B cell (primary cell): ENCODE data around the gene FBXO41. TPM values are rescaled to one million over a fixed set of nuclear protein-coding genes. Genes with fewer than 3 reads are reported as not detected.

Source experiments
- ATAC-seq: fragments of 200-7000 bp; cut with Tn5 transposase; one replicate; pipeline ENCODE4 v1.10.0; 2021; ENCODE audit warnings: low read depth, mild to moderate bottlenecking, moderate number of reproducible peaks, moderate library complexity
- CTCF ChIA-PET: fragments of 350-600 bp; sonication (Branson Sonifier 250); formaldehyde crosslinking; loops from one replicate; lab custom pipeline; 2021; ENCODE audit warnings: antibody characterized with exemption, inconsistent platforms; lab: Charles Lee
- POLR2A ChIA-PET: fragments of 350-600 bp; sonication (Branson Sonifier 250); formaldehyde crosslinking; loops from one replicate; lab custom pipeline; 2021; ENCODE audit warnings: antibody characterized with exemption; lab: Charles Lee
- DNase-seq: peaks from one replicate; pipeline ENCODE4 v3.0.0; 2013
- H2AFZ ChIP-seq: 2 replicates; pipeline ENCODE4 v1.6.1; 2012; ENCODE audit warnings: mild to moderate bottlenecking, low read depth, low read length; ENCODE audit not compliant: insufficient read depth, poor library complexity, severe bottlenecking
- H3K27ac ChIP-seq, 2 donors: 1 replicate in 1 of 2; 2 replicates in 1 of 2; pipeline ENCODE4 v1.5.1; 2012 to 2013; ENCODE audit warnings: low read length in 2 of 2, mild to moderate bottlenecking in 2 of 2, moderate library complexity in 1 of 2
- H3K27me3 ChIP-seq, 4 experiments: fragments of 200-600 bp in 1 of 4; sonication (generic) in 1 of 4; replicated peaks in 1 of 4; 1 replicate in 2 of 4; 2 replicates in 2 of 4; pipeline versions ENCODE4 v1.6.1 to v1.7.0; 2013 to 2016; ENCODE audit warnings: low read length in 3 of 4, mild to moderate bottlenecking in 2 of 4, mixed read lengths in 1 of 4, moderate library complexity in 1 of 4; ENCODE audit not compliant: insufficient read depth in 4 of 4, control insufficient read depth in 3 of 4; ENCODE audit errors: control extremely low read depth in 1 of 4
- H3K36me3 ChIP-seq, 2 experiments: replicated peaks in 1 of 2; 1 replicate in 1 of 2; 2 replicates in 1 of 2; pipeline versions ENCODE4 v1.6.1 to v1.7.1; 2013; ENCODE audit warnings: low read length in 1 of 2; ENCODE audit not compliant: insufficient read depth in 2 of 2, control insufficient read depth in 1 of 2; ENCODE audit errors: control extremely low read depth in 1 of 2, extremely low read depth in 1 of 2
- H3K4me1 ChIP-seq, 2 donors: fragments of 200-600 bp in 1 of 2; sonication (generic) in 1 of 2; 1 replicate in 1 of 2; 2 replicates in 1 of 2; pipeline versions ENCODE4 v1.5.1 to v1.6.1; 2013 to 2017; ENCODE audit warnings: low read length in 2 of 2; ENCODE audit not compliant: control insufficient read depth in 2 of 2, insufficient read depth in 2 of 2
- H3K4me2 ChIP-seq: replicated peaks from 2 replicates; pipeline ENCODE3; 2012; ENCODE audit warnings: mild to moderate bottlenecking, low read depth, low read length; ENCODE audit not compliant: poor library complexity, severe bottlenecking
- H3K4me3 ChIP-seq, 5 experiments: fragments of 200-600 bp in 1 of 5; sonication (generic) in 1 of 5; 1 replicate in 3 of 5; 2 replicates in 2 of 5; pipeline versions ENCODE4 v1.5.1 to v1.7.0; 2011 to 2016; ENCODE audit warnings: low read length in 4 of 5, mild to moderate bottlenecking in 4 of 5, low read depth in 2 of 5, control low read depth in 1 of 5, moderate library complexity in 1 of 5; ENCODE audit not compliant: insufficient read depth in 1 of 5; ENCODE audit errors: control extremely low read depth in 1 of 5, extremely low read depth in 1 of 5
- H3K79me2 ChIP-seq: fragments of 200-600 bp; sonication (generic); one replicate; pipeline ENCODE4 v1.6.0; 2016; ENCODE audit warnings: low read length; ENCODE audit not compliant: control insufficient read depth, insufficient read depth
- H3K9ac ChIP-seq: fragments of 200-600 bp; sonication (generic); 2 replicates; pipeline ENCODE4 v1.6.1; 2017; ENCODE audit warnings: mild to moderate bottlenecking, low read length, moderate library complexity
- H3K9me3 ChIP-seq, 3 donors: one replicate each; pipeline versions ENCODE4 v1.6.1 to v1.7.1; 2013; ENCODE audit warnings: low read length in 2 of 3; ENCODE audit not compliant: control insufficient read depth in 2 of 3, insufficient read depth in 1 of 3; ENCODE audit errors: control extremely low read depth in 1 of 3
- H4K20me1 ChIP-seq: 2 replicates; pipeline ENCODE4 v1.6.0; 2012; ENCODE audit warnings: mild to moderate bottlenecking, low read length; ENCODE audit not compliant: insufficient read depth, control insufficient read depth, poor library complexity, severe bottlenecking
- H3K27ac Mint-ChIP-seq: one replicate; pipeline ENCODE4 v1.8.0; 2021; ENCODE audit warnings: mixed read lengths
- H3K27me3 Mint-ChIP-seq: one replicate; pipeline ENCODE4 v1.8.0; 2021; ENCODE audit warnings: mixed read lengths
- H3K4me1 Mint-ChIP-seq: one replicate; pipeline ENCODE4 v1.8.0; 2021; ENCODE audit warnings: mixed read lengths
- H3K4me3 Mint-ChIP-seq: one replicate; pipeline ENCODE4 v1.8.0; 2021; ENCODE audit warnings: mixed read lengths
- H3K9me3 Mint-ChIP-seq: one replicate; pipeline ENCODE4 v1.8.0; 2022; ENCODE audit warnings: mixed read lengths; ENCODE audit not compliant: insufficient read depth
- EZH2 ChIP-seq: IDR thresholded peaks from 2 replicates; pipeline ENCODE4 v1.6.1; 2012; ENCODE audit warnings: borderline replicate concordance, low read depth, mild to moderate bottlenecking, moderate library complexity, low read length; ENCODE audit not compliant: insufficient read depth, poor library complexity, severe bottlenecking
- WGBS: methylation state at CpG from one replicate; pipeline ENCODE4 v1.1.5; 2013; ENCODE audit warnings: missing lambda C conversion rate; ENCODE audit not compliant: insufficient coverage; 5-methylcytosine and 5-hydroxymethylcytosine counted together
- intact Hi-C: fragments of 100-400 bp; cut with micrococcal nuclease; formaldehyde crosslinking; loops from one replicate; pipeline ENCODE4 v1.10.0; 2022
- polyA plus RNA-seq: library from polyadenylated mRNA; depleted of rRNA; stranded (reverse); fragments of >200 nt; gene quantifications from 2 replicates; pipeline ENCODE4 v1.2.3, GENCODE V29; 2012
- total RNA-seq, 2 donors: library from RNA; stranded (reverse); fragments of 120-200 nt in 1 of 2; gene quantifications; 1 replicate in 1 of 2; 2 replicates in 1 of 2; pipeline versions ENCODE4 v1.2.3 to v1.2.4, GENCODE V29; 2013 to 2022
- TF ChIP-seq, protein P1 (sequence below): fragments of 200-600 bp; IDR thresholded peaks from one replicate; pipeline ENCODE4 v1.8.0; 2022; ENCODE audit warnings: antibody characterized with exemption, mild to moderate bottlenecking

FBXO41 gene
- total and polyA plus RNA-seq, 2 donors (not counting 1 experiment from before 2014, with no cell fraction given): 25.2 to 29.6 TPM

DNA sequence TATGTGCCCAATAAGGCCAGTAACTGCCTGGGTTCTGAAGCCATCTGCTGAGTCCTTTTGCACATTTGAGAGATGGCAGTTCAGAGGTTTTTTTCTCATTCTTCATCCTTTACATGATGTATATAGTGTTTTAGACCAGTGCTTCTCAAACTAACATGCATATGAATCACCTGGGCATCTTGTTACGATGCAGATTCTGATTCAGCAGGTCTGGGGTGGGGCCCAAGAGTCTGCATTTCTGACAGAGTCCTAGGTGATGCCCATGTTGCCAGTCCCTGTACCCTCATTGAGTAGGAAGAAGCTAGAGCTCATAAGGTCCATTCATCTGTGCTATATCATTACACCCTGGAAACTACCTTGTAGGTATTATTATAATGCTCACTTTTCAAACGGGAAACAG lies 66.5 kb downstream of the FBXO41 start:
- no peak overlapping the region for H2AFZ ChIP-seq
- ChIA-PET POLR2A (no interaction called here), CTCF (interaction anchor here (1.1 kb wide), 2 partner anchors 8 to 16 kb away, joined by 4 read pairs; no protein-coding TSS in a partner anchor)
- H3K27ac Mint-ChIP-seq: no peak overlapping the region
- H3K27ac ChIP-seq: no peak overlapping the region
- no peak overlapping the region for H3K4me2 ChIP-seq
- no peaks in the 10 kb centered on the region for H3K9me3 Mint-ChIP-seq
- TF ChIP-seq, protein P1, sequence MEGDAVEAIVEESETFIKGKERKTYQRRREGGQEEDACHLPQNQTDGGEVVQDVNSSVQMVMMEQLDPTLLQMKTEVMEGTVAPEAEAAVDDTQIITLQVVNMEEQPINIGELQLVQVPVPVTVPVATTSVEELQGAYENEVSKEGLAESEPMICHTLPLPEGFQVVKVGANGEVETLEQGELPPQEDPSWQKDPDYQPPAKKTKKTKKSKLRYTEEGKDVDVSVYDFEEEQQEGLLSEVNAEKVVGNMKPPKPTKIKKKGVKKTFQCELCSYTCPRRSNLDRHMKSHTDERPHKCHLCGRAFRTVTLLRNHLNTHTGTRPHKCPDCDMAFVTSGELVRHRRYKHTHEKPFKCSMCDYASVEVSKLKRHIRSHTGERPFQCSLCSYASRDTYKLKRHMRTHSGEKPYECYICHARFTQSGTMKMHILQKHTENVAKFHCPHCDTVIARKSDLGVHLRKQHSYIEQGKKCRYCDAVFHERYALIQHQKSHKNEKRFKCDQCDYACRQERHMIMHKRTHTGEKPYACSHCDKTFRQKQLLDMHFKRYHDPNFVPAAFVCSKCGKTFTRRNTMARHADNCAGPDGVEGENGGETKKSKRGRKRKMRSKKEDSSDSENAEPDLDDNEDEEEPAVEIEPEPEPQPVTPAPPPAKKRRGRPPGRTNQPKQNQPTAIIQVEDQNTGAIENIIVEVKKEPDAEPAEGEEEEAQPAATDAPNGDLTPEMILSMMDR: no peak
- TF ChIP-seq EZH2: no peak
- peaks cover 33% of the 10 kb centered on the region for H3K79me2 ChIP-seq
- H3K4me1 Mint-ChIP-seq: peaks cover 26% of the 10 kb centered on the region
- DNase-seq: no peak
- H3K4me1 ChIP-seq: peaks cover 14 to 17% of the 10 kb centered on the region in 2 donors
- no peak overlapping the region for H3K9ac ChIP-seq
- H3K36me3 ChIP-seq: peaks cover 0 to 37% of the 10 kb centered on the region in 2 experiments
- no peaks in the 10 kb centered on the region for H3K27me3 ChIP-seq
- 100% methylated on average over 1 of the region's 2 CpGs for WGBS
- H3K27me3 Mint-ChIP-seq: no peaks in the 10 kb centered on the region
- intact Hi-C loops: no loop called here
- H3K4me3 ChIP-seq: no peak overlapping the region
- no peaks in the 10 kb centered on the region for H3K9me3 ChIP-seq
- H3K4me3 Mint-ChIP-seq: no peak overlapping the region
- no peak for ATAC-seq
- H4K20me1 ChIP-seq: peaks cover 10% of the 10 kb centered on the region

DNA sequence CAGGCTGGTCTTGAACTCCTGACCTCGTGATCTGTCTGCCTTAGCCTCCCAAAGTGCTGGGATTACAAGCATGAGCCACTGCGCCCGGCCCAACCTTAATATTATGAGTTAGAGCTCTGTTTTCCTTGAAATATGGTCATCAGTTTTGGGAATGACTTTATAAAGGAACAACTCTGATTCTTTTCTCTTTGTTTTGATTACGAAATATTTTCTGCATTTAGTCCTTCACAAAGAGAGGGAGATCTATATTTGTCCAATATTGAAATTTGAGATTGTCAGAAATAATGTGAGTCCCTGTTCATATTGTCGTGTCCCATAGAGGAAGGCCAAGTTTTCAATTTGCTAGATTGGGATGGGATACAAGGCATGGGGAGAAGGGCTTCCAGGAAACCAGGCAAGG lies 67.1 kb downstream of the FBXO41 start:
- 100% methylated on average over 1 of the region's 5 CpGs for WGBS
- ChIA-PET CTCF (no interaction called here), POLR2A (no interaction called here)
- H3K27me3 ChIP-seq: no peaks in the 10 kb centered on the region
- no peaks in the 10 kb centered on the region for H3K9me3 ChIP-seq
- peaks cover 0 to 30% of the 10 kb centered on the region in 2 experiments for H3K36me3 ChIP-seq
- H3K4me3 ChIP-seq: no peak overlapping the region
- DNase-seq (no peak), ATAC-seq (no peak)
- H3K4me1 ChIP-seq: peaks cover 17 to 21% of the 10 kb centered on the region in 2 donors
- H3K4me2 ChIP-seq: no peak overlapping the region
- no peak overlapping the region for H3K27ac Mint-ChIP-seq
- no peaks in the 10 kb centered on the region for H3K9me3 Mint-ChIP-seq
- H3K4me1 Mint-ChIP-seq: peaks cover 31% of the 10 kb centered on the region
- H4K20me1 ChIP-seq: peaks cover 10% of the 10 kb centered on the region
- no peak overlapping the region for H3K27ac ChIP-seq
- no peak for TF ChIP-seq EZH2
- TF ChIP-seq, protein P1: no peak
- intact Hi-C loops: no loop called here
- H3K4me3 Mint-ChIP-seq: no peak overlapping the region
- H3K27me3 Mint-ChIP-seq: no peaks in the 10 kb centered on the region
- no peak overlapping the region for H3K9ac ChIP-seq
- H2AFZ ChIP-seq: no peak overlapping the region
- peaks cover 39% of the 10 kb centered on the region for H3K79me2 ChIP-seq
